Keratinocyte (primary cell): ENCODE measurements around the gene IMPDH1.

Source experiments
- CTCF ChIP-seq, 3 experiments: IDR thresholded peaks in 1 of 3; conservative IDR thresholded peaks in 1 of 3; optimal IDR thresholded peaks in 1 of 3; 2 replicates in 2 of 3; 3 replicates in 1 of 3; pipeline versions ENCODE3 to v1.5.1; 2011; ENCODE audit warnings: low read length in 3 of 3, mild to moderate bottlenecking in 3 of 3, moderate library complexity in 2 of 3, control low read depth in 1 of 3, inconsistent platforms in 1 of 3; ENCODE audit not compliant: insufficient read depth in 2 of 3; ENCODE audit errors: extremely low read depth in 1 of 3
- EZH2 ChIP-seq: IDR thresholded peaks from one replicate; pipeline ENCODE4 v1.6.1; 2012; ENCODE audit warnings: inconsistent platforms, mild to moderate bottlenecking, low read length, moderate library complexity

GRCh38 chr7:128431221-128431620 lies 21.4 kb upstream of the IMPDH1 start:
- no peak for TF ChIP-seq CTCF (optimal IDR thresholded peaks at IDR 0.05 in 1 of 3, IDR thresholded peaks at IDR 0.05 in 1 of 3, conservative IDR thresholded peaks at IDR 0.05 in 1 of 3; ENCODE audit: extremely low read depth in 1 of 3, insufficient read depth in 2 of 3, low read length in 3 of 3)
- no peak for TF ChIP-seq EZH2
